ENCODE measurements around the gene MYO1D.
"Not testable (repeated sequence)": the region's sequence is repeated elsewhere in the genome, so short reads cannot be mapped to it uniquely, and the experiment has no call there.

MYO1D gene

GRCh38 chr17:32907583-32907982 lies 30.7 kb upstream of the MYO1D start:
- no peak overlapping the region for H3K27ac Mint-ChIP-seq

GRCh38 chr17:32904891-32905290 lies 28.0 kb upstream of the MYO1D start:
- H3K27ac Mint-ChIP-seq = no peak overlapping the region
- H3K36me3 Mint-ChIP-seq (ENCODE audit: low read depth) = no peaks in the 10 kb centered on the region
- H3K4me3 Mint-ChIP-seq = no peak overlapping the region
- peaks cover 18% of the 10 kb centered on the region for H3K4me1 Mint-ChIP-seq (ENCODE audit: low read depth)
- H3K27me3 Mint-ChIP-seq = peaks cover 40% of the 10 kb centered on the region
- H3K9me3 Mint-ChIP-seq = no peaks in the 10 kb centered on the region

More at GRCh38 chr17:32907583-32907982, 30.7 kb upstream of the MYO1D start:
- Mint-ChIP-seq H3K27me3 (peaks cover 35% of the 10 kb centered on the region), H3K4me1 (ENCODE audit: low read depth) (peaks cover 18% of the 10 kb centered on the region), H3K9me3 (no peaks in the 10 kb centered on the region), H3K4me3 (no peak overlapping the region), H3K36me3 (ENCODE audit: low read depth) (no peaks in the 10 kb centered on the region)

GRCh38 chr17:32903774-32904673 lies 27.1 kb upstream of the MYO1D start:
- H3K4me1 Mint-ChIP-seq (ENCODE audit: low read depth) = peaks cover 18% of the 10 kb centered on the region
- H3K27me3 Mint-ChIP-seq = peaks cover 42% of the 10 kb centered on the region
- H3K4me3 Mint-ChIP-seq = peak overlapping the region; percentile 19
- H3K27ac Mint-ChIP-seq = peak overlapping the region; percentile 61
- no peaks in the 10 kb centered on the region for H3K9me3 Mint-ChIP-seq
- no peaks in the 10 kb centered on the region for H3K36me3 Mint-ChIP-seq (ENCODE audit: low read depth)

GRCh38 chr17:32901743-32902142 lies 24.8 kb upstream of the MYO1D start:
- Mint-ChIP-seq H3K27me3 (peaks cover 50% of the 10 kb centered on the region), H3K9me3 (no peaks in the 10 kb centered on the region), H3K36me3 (ENCODE audit: low read depth) (no peaks in the 10 kb centered on the region), H3K4me1 (ENCODE audit: low read depth) (peaks cover 18% of the 10 kb centered on the region), H3K4me3 (no peak overlapping the region), H3K27ac (no peak overlapping the region)

GRCh38 chr17:32899236-32900013 lies 22.5 kb upstream of the MYO1D start:
- Mint-ChIP-seq H3K9me3 (no peaks in the 10 kb centered on the region), H3K4me3 (no peak overlapping the region), H3K4me1 (ENCODE audit: low read depth) (peaks cover 14% of the 10 kb centered on the region), H3K36me3 (ENCODE audit: low read depth) (no peaks in the 10 kb centered on the region), H3K27ac (no peak overlapping the region), H3K27me3 (peaks cover 29% of the 10 kb centered on the region)

- Mint-ChIP-seq H3K9me3 (no peaks in the 10 kb centered on the region), H3K27me3 (peaks cover 22% of the 10 kb centered on the region)
Measured at GRCh38 chr17:32896647-32897258, 19.8 kb upstream of the MYO1D start.

GRCh38 chr17:32894245-32894644 lies 17.3 kb upstream of the MYO1D start:
- H3K4me3 Mint-ChIP-seq = no peak overlapping the region
- no peaks in the 10 kb centered on the region for H3K36me3 Mint-ChIP-seq (ENCODE audit: low read depth)
- peaks cover 16% of the 10 kb centered on the region for H3K27me3 Mint-ChIP-seq
- H3K27ac Mint-ChIP-seq = no peak overlapping the region
- H3K4me1 Mint-ChIP-seq (ENCODE audit: low read depth) = no peaks in the 10 kb centered on the region
- H3K9me3 Mint-ChIP-seq = no peaks in the 10 kb centered on the region

More at GRCh38 chr17:32896647-32897258, 19.8 kb upstream of the MYO1D start:
- no peaks in the 10 kb centered on the region for H3K4me1 Mint-ChIP-seq (ENCODE audit: low read depth)
- no peak overlapping the region for H3K4me3 Mint-ChIP-seq
- no peak overlapping the region for H3K27ac Mint-ChIP-seq
- no peaks in the 10 kb centered on the region for H3K36me3 Mint-ChIP-seq (ENCODE audit: low read depth)

GRCh38 chr17:32887410-32887809 lies 10.5 kb upstream of the MYO1D start:
- H3K4me3 Mint-ChIP-seq = not testable (repeated sequence)

GRCh38 chr17:32886951-32887350 lies 10.0 kb upstream of the MYO1D start:
- H3K9me3 Mint-ChIP-seq; H3K4me3 Mint-ChIP-seq; H3K27ac Mint-ChIP-seq; H3K36me3 Mint-ChIP-seq (ENCODE audit: low read depth): not testable (repeated sequence)
- Mint-ChIP-seq H3K4me1 (ENCODE audit: low read depth) (peaks cover 14% of the 10 kb centered on the region), H3K27me3 (peaks cover 20% of the 10 kb centered on the region)

More at GRCh38 chr17:32887410-32887809, 10.5 kb upstream of the MYO1D start:
- not testable (repeated sequence) for H3K9me3 Mint-ChIP-seq; H3K36me3 Mint-ChIP-seq (ENCODE audit: low read depth); H3K4me1 Mint-ChIP-seq (ENCODE audit: low read depth); H3K27ac Mint-ChIP-seq
- peaks cover 17% of the 10 kb centered on the region for H3K27me3 Mint-ChIP-seq

GRCh38 chr17:32882734-32883133 lies 5.8 kb upstream of the MYO1D start:
- no peak overlapping the region for H3K4me3 Mint-ChIP-seq
- H3K27me3 Mint-ChIP-seq = peaks cover 34% of the 10 kb centered on the region
- H3K4me1 Mint-ChIP-seq (ENCODE audit: low read depth) = peaks cover 22% of the 10 kb centered on the region
- H3K9me3 Mint-ChIP-seq = no peaks in the 10 kb centered on the region
- H3K36me3 Mint-ChIP-seq (ENCODE audit: low read depth) = no peaks in the 10 kb centered on the region
- H3K27ac Mint-ChIP-seq = no peak overlapping the region

GRCh38 chr17:32882029-32882428 lies 5.1 kb upstream of the MYO1D start:
- H3K9me3 Mint-ChIP-seq = no peaks in the 10 kb centered on the region
- H3K36me3 Mint-ChIP-seq (ENCODE audit: low read depth) = no peaks in the 10 kb centered on the region
- no peak overlapping the region for H3K27ac Mint-ChIP-seq
- peaks cover 27% of the 10 kb centered on the region for H3K4me1 Mint-ChIP-seq (ENCODE audit: low read depth)
- peaks cover 33% of the 10 kb centered on the region for H3K27me3 Mint-ChIP-seq
- H3K4me3 Mint-ChIP-seq = no peak overlapping the region

GRCh38 chr17:32880671-32881453 lies 3.9 kb upstream of the MYO1D start:
- Mint-ChIP-seq H3K27me3 (peaks cover 30% of the 10 kb centered on the region), H3K4me1 (ENCODE audit: low read depth) (peaks cover 31% of the 10 kb centered on the region), H3K27ac (no peak overlapping the region), H3K36me3 (ENCODE audit: low read depth) (no peaks in the 10 kb centered on the region), H3K4me3 (no peak overlapping the region), H3K9me3 (no peaks in the 10 kb centered on the region)

GRCh38 chr17:32879134-32879533 lies 2.2 kb upstream of the MYO1D start:
- Mint-ChIP-seq H3K27me3 (peaks cover 24% of the 10 kb centered on the region), H3K4me1 (ENCODE audit: low read depth) (peaks cover 36% of the 10 kb centered on the region), H3K4me3 (no peak overlapping the region), H3K9me3 (no peaks in the 10 kb centered on the region), H3K27ac (no peak overlapping the region), H3K36me3 (ENCODE audit: low read depth) (no peaks in the 10 kb centered on the region)

GRCh38 chr17:32878211-32878610 lies 1.3 kb upstream of the MYO1D start:
- Mint-ChIP-seq H3K27me3 (peaks cover 20% of the 10 kb centered on the region), H3K4me3 (no peak overlapping the region), H3K4me1 (ENCODE audit: low read depth) (peaks cover 34% of the 10 kb centered on the region), H3K9me3 (no peaks in the 10 kb centered on the region), H3K36me3 (ENCODE audit: low read depth) (no peaks in the 10 kb centered on the region), H3K27ac (no peak overlapping the region)
